Neural progenitor cell (in vitro differentiated cells): ENCODE data around the gene BCAS3. TPM values are rescaled to one million over a fixed set of nuclear protein-coding genes. Genes with fewer than 3 reads are reported as not detected.

Experiments used
- DNase-seq: peaks from one replicate; pipeline ENCODE4 v3.0.0-alpha.2; 2016; ENCODE audit warnings: low spot score
- H2AFZ ChIP-seq: fragments of 200-600 bp; sonication (generic); replicated peaks from 2 replicates; pipeline ENCODE4 v1.6.1; 2016; ENCODE audit warnings: antibody characterized with exemption
- H3F3A ChIP-seq: fragments of 200-600 bp; sonication (generic); 2 replicates; pipeline ENCODE4 v1.6.1; 2016; ENCODE audit warnings: antibody characterized with exemption, low read depth
- H3K27ac ChIP-seq: fragments of 200-600 bp; sonication (generic); 2 replicates; pipeline ENCODE4 v1.5.1; 2016; ENCODE audit warnings: mild to moderate bottlenecking
- H3K27me3 ChIP-seq: fragments of 200-600 bp; sonication (generic); 2 replicates; pipeline ENCODE4 v1.6.1; 2016; ENCODE audit warnings: mild to moderate bottlenecking, moderate library complexity
- H3K36me3 ChIP-seq: fragments of 200-600 bp; sonication (generic); 2 replicates; pipeline ENCODE4 v1.5.1; 2016
- H3K4me1 ChIP-seq: fragments of 200-600 bp; sonication (generic); 2 replicates; pipeline ENCODE4 v1.6.1; 2016; ENCODE audit warnings: mixed run types
- H3K4me2 ChIP-seq: fragments of 200-600 bp; sonication (generic); 2 replicates; pipeline ENCODE4 v1.6.1; 2016
- H3K4me3 ChIP-seq: fragments of 200-600 bp; sonication (generic); 2 replicates; pipeline ENCODE4 v1.5.1; 2016
- H3K79me2 ChIP-seq: fragments of 200-600 bp; sonication (generic); 2 replicates; pipeline ENCODE4 v1.6.1; 2016; ENCODE audit warnings: low read depth
- H3K9ac ChIP-seq: fragments of 200-600 bp; sonication (generic); 2 replicates; pipeline ENCODE4 v1.6.1; 2016
- H3K9me3 ChIP-seq: fragments of 200-600 bp; sonication (generic); 2 replicates; pipeline ENCODE4 v1.5.1; 2016; ENCODE audit warnings: low read depth
- H4K20me1 ChIP-seq: fragments of 200-600 bp; sonication (generic); 2 replicates; pipeline ENCODE4 v1.6.1; 2016; ENCODE audit warnings: low read depth
- H3K27ac Mint-ChIP-seq: 3 replicates; pipeline ENCODE4 v1.8.0; 2021; ENCODE audit warnings: mixed read lengths
- H3K27me3 Mint-ChIP-seq: 2 replicates; pipeline ENCODE4 v1.8.0; 2022; ENCODE audit warnings: low read depth, mild to moderate bottlenecking, inconsistent platforms, moderate library complexity, mixed read lengths; ENCODE audit not compliant: insufficient read depth
- H3K36me3 Mint-ChIP-seq: 3 replicates; pipeline ENCODE4 v1.8.0; 2021; ENCODE audit warnings: mixed read lengths
- H3K4me1 Mint-ChIP-seq: 3 replicates; pipeline ENCODE4 v1.8.0; 2021; ENCODE audit warnings: mixed read lengths
- H3K4me3 Mint-ChIP-seq: 3 replicates; pipeline ENCODE4 v1.8.0; 2021; ENCODE audit warnings: mild to moderate bottlenecking, moderate library complexity, mixed read lengths
- H3K9me3 Mint-ChIP-seq: 3 replicates; pipeline ENCODE4 v1.8.0; 2020; ENCODE audit warnings: mixed read lengths
- EZH2 ChIP-seq: fragments of 200-600 bp; sonication (generic); IDR thresholded peaks from 2 replicates; pipeline ENCODE4 v1.6.1; 2017; ENCODE audit warnings: antibody characterized with exemption, mild to moderate bottlenecking, moderate library complexity
- EZH2phosphoT487 ChIP-seq: fragments of 200-600 bp; sonication (generic); IDR thresholded peaks from 2 replicates; pipeline ENCODE4 v1.6.1; 2017; ENCODE audit warnings: antibody characterized with exemption
- total RNA-seq: library from RNA; depleted of rRNA; stranded (reverse); fragments of >200 nt; gene quantifications from 2 replicates; pipeline ENCODE4 v1.2.3, GENCODE V29; 2015; ENCODE audit warnings: low replicate concordance
- TF ChIP-seq, protein P1 (sequence below): fragments of 200-600 bp; sonication (generic); IDR thresholded peaks from 2 replicates; pipeline ENCODE4 v1.5.1; 2017; ENCODE audit warnings: antibody characterized with exemption, mild to moderate bottlenecking

Gene BCAS3
- total RNA-seq, 1 donor from 2014 or later, result 60.9 TPM

GRCh38 chr17:61331886-61332285 lies 654.2 kb downstream of the BCAS3 start:
- Histone ChIP-seq H3F3A (no peaks in the 10 kb centered on the region), H3K9me3 (no peaks in the 10 kb centered on the region), H3K27ac (no peak overlapping the region), H3K27me3 (no peaks in the 10 kb centered on the region), H3K79me2 (no peaks in the 10 kb centered on the region), H2AFZ (no peak overlapping the region), H3K4me3 (no peak overlapping the region), H4K20me1 (no peaks in the 10 kb centered on the region), H3K4me2 (no peak overlapping the region), H3K9ac (no peak overlapping the region), H3K4me1 (no peaks in the 10 kb centered on the region), H3K36me3 (no peaks in the 10 kb centered on the region)
- Mint-ChIP-seq H3K27me3 (peaks cover 7% of the 10 kb centered on the region), H3K9me3 (no peaks in the 10 kb centered on the region), H3K4me3 (no peak overlapping the region), H3K36me3 (no peaks in the 10 kb centered on the region), H3K27ac (no peak overlapping the region), H3K4me1 (peaks cover 8% of the 10 kb centered on the region)
- no peak for TF ChIP-seq EZH2
- no peak for TF ChIP-seq EZH2phosphoT487
- TF ChIP-seq, protein P1, sequence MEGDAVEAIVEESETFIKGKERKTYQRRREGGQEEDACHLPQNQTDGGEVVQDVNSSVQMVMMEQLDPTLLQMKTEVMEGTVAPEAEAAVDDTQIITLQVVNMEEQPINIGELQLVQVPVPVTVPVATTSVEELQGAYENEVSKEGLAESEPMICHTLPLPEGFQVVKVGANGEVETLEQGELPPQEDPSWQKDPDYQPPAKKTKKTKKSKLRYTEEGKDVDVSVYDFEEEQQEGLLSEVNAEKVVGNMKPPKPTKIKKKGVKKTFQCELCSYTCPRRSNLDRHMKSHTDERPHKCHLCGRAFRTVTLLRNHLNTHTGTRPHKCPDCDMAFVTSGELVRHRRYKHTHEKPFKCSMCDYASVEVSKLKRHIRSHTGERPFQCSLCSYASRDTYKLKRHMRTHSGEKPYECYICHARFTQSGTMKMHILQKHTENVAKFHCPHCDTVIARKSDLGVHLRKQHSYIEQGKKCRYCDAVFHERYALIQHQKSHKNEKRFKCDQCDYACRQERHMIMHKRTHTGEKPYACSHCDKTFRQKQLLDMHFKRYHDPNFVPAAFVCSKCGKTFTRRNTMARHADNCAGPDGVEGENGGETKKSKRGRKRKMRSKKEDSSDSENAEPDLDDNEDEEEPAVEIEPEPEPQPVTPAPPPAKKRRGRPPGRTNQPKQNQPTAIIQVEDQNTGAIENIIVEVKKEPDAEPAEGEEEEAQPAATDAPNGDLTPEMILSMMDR, result no peak
- DNase-seq, result no peak

- no peaks in the 10 kb centered on the region for H4K20me1 ChIP-seq
- H2AFZ ChIP-seq, result no peak overlapping the region
- Mint-ChIP-seq H3K27me3 (peaks cover 7% of the 10 kb centered on the region), H3K4me1 (peaks cover 14% of the 10 kb centered on the region), H3K27ac (no peak overlapping the region), H3K9me3 (no peaks in the 10 kb centered on the region), H3K36me3 (no peaks in the 10 kb centered on the region), H3K4me3 (no peak overlapping the region)
- H3K4me3 ChIP-seq, result no peak overlapping the region
- H3F3A ChIP-seq, result no peaks in the 10 kb centered on the region
- TF ChIP-seq EZH2 (no peak), EZH2phosphoT487 (no peak)
- TF ChIP-seq, protein P1, result no peak
- no peaks in the 10 kb centered on the region for H3K79me2 ChIP-seq
- H3K27me3 ChIP-seq, result no peaks in the 10 kb centered on the region
- no peak for DNase-seq
- no peaks in the 10 kb centered on the region for H3K9me3 ChIP-seq
- H3K9ac ChIP-seq, result no peak overlapping the region
- no peak overlapping the region for H3K27ac ChIP-seq
- no peaks in the 10 kb centered on the region for H3K4me1 ChIP-seq
- no peaks in the 10 kb centered on the region for H3K36me3 ChIP-seq
- H3K4me2 ChIP-seq, result no peak overlapping the region
Observed at GRCh38 chr17:61333136-61333535, 655.5 kb downstream of the BCAS3 start.

GRCh38 chr17:61334673-61335072 lies 657.0 kb downstream of the BCAS3 start:
- Histone ChIP-seq H3K27me3 (no peaks in the 10 kb centered on the region), H3K4me1 (no peaks in the 10 kb centered on the region), H3K4me3 (no peak overlapping the region), H3K9me3 (no peaks in the 10 kb centered on the region), H3K36me3 (no peaks in the 10 kb centered on the region), H2AFZ (no peak overlapping the region), H3K4me2 (no peak overlapping the region), H3K79me2 (no peaks in the 10 kb centered on the region), H3K9ac (no peak overlapping the region), H4K20me1 (no peaks in the 10 kb centered on the region), H3K27ac (no peak overlapping the region), H3F3A (no peaks in the 10 kb centered on the region)
- Mint-ChIP-seq H3K4me1 (peaks cover 14% of the 10 kb centered on the region), H3K9me3 (no peaks in the 10 kb centered on the region), H3K36me3 (no peaks in the 10 kb centered on the region), H3K4me3 (no peak overlapping the region), H3K27ac (no peak overlapping the region), H3K27me3 (peaks cover 7% of the 10 kb centered on the region)
- TF ChIP-seq EZH2phosphoT487 (no peak), EZH2 (no peak)
- TF ChIP-seq, protein P1, result no peak
- no peak for DNase-seq
